NCI-H146 treated with DMSO at 0.1 percent for 48 hours (cell line): ENCODE measurements around the gene A3GALT2.
A peak's percentile ranks its signal among the peaks of the same experiment; 100 is the strongest.

Experiments used
- DNase-seq: peaks from one replicate; lab custom pipeline; 2025; ENCODE audit not compliant: unreplicated experiment; lab: John Stamatoyannopoulos, UW

A3GALT2 gene

DNA sequence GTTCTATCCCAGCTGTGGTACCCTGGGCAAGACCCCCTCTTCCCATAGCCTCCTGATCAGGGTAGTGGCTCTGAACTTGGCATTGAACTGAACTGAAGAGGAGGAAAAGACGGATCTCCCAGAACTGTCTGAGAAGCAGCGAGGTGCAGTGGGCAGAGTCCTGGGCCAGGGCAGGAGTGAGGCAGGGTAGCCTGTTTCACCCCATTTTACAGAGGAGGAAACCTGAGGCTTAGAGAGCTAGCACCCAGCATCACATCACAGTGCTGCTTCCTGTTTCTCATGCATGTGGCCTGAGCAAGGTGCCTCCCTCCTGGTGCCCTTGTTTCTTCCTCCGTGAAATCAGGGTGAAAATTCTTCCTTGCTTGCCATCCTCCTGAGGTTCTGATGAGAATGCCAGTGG is 47.5 kb downstream of the A3GALT2 start:
- DNase-seq = no peak

DNA sequence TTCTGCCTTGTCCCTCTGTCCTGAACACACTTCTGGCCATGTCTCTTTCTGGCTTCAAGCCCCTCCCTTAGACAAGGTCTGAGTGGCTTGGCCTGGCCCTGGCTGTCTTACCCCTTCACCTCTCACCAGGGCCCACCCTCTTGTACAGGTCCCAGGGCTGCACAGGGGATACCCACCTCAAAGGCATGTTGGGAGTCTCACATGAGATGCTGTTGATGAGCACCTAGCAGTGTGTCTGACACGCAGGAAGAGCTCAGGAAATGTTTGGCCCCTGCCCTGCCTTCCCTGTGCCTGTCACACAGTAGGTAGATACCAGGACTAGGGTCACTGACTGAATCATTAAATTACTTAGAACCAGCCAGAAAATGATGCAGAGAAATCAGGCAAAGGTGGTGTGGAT is 48.0 kb downstream of the A3GALT2 start:
- DNase-seq = no peak

DNA sequence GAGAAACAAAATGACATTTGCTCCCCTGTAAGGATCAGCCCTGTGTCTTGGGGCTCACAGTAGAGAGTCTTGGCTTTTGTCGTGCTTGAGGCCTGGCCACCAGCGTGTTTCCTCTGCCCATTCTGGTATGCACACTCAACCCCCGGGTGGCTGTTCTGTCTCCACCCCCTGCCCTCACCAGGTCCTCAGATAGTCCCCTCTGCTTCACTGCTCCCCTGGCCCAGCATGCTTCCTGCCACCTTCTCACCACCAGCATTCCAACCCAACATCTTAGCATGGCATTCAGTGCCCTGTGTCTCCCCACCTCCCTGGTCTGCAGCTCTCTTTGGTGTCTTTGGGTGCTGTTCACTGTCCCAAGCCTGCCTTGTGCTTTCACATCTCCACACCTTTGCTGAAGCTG is 48.4 kb downstream of the A3GALT2 start:
- DNase-seq = no peak

DNA sequence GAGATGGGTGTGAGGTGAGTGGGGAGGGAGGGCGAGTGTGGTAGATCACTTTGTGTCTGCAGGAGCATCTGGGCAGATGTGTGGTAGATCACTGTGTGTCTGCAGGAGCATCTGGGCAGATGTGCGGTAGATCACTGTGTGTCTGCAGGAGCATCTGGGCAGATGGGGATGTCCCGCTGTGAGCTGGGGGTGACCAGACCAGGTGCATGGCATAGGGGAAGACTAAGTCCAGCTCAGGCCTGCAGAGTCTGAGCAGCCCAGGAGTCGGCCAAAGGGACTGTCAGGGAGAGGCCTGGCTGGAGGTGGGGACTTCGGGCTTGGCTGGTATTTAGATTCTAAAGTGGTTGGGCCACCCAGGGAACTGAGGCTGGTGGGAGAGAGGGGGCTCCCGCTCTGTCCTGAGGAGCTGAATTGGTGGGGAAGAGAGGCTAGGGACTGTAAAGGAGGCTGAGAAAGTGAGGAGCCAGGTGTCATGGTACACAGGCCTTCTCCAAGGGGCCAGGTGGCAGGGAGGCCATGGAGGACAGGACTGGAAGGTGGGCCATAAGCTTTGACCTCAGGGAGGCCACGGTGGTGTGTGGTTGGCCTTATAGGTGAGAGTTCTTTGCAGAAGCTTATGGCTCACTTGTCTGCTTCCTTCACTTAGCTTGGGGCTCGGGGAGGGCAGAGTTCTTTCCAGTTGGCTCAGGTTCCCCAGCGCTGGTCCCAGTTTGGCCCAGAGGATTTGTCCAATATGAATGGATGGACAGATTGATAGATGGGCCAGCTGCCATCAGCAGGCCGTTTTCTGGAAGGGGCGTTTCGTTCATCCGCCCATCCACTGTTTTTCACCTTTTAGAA is 49.0 kb downstream of the A3GALT2 start:
- no peak for DNase-seq

- no peak for DNase-seq
Observed at GRCh38 chr1:33270808-33271465, 50.0 kb downstream of the A3GALT2 start.

- no peak for DNase-seq
Observed at GRCh38 chr1:33270379-33270778, 50.5 kb downstream of the A3GALT2 start.

- DNase-seq = no peak
Observed at GRCh38 chr1:33269621-33270020, 51.3 kb downstream of the A3GALT2 start.

DNA sequence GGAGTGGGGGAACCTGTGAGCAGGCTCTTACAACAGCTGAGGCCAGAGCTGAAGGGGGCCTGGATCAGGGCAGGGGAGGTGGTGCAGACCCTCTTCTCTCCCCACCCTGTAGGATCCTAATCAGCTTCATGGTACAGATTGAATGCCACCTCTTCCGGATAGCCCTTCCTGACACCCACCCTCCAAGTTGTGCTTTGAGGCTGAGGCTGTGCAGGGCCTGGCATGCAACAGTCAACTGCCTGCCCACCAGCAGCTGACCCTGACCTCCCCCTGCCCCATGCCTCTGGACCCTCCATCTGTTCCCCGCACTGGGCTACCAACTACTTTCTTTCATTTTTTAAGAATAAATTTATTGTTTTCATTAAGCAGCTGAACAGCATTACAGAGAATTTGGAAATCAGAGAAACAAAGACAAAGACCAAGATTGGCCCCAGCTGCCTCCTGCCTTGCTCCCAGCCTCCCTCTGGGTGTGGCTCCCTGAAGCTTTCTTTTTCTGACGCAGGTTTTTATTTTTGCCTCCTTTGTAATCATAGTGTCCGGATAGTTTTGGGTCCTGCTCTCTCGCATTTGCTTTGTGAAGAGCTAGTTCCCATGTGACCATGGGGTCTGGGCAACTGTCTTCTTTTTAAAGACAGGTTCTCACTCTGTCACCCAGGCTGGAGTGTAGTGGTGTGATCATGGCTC is 51.8 kb downstream of the A3GALT2 start:
- DNase-seq = no peak

- DNase-seq = no peak
Observed at GRCh38 chr1:33268457-33268856, 52.4 kb downstream of the A3GALT2 start.

- DNase-seq = no peak
Observed at GRCh38 chr1:33267468-33268205, 53.3 kb downstream of the A3GALT2 start.

GRCh38 chr1:33266766-33267165 is 54.1 kb downstream of the A3GALT2 start:
- DNase-seq = no peak

GRCh38 chr1:33265780-33266605 is 54.9 kb downstream of the A3GALT2 start:
- no peak for DNase-seq

GRCh38 chr1:33263890-33264504 is 56.9 kb downstream of the A3GALT2 start:
- DNase-seq = no peak

GRCh38 chr1:33261344-33261743 is 59.6 kb downstream of the A3GALT2 start:
- no peak for DNase-seq

GRCh38 chr1:33260439-33260838 is 60.5 kb downstream of the A3GALT2 start:
- peak; percentile 47 for DNase-seq

DNA sequence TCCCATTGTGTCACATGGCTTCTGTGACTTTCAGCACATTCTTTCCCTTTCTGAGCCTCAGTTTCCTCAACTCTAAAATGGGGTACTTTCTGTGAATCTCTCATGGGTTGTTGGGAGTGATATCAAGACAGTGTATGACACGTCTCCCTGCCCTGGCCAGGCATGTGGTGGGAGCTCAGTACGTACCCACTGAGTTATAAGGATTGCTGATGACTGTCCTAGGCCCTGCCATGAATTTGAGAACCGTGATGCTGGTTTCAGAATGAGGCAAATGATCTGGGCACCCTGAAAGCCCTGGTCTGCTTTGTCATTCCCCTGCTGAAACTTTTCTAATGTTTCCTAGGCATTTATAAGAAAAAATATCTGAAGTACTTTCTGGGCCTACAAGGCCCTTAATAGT is 61.0 kb downstream of the A3GALT2 start:
- DNase-seq = no peak

DNA sequence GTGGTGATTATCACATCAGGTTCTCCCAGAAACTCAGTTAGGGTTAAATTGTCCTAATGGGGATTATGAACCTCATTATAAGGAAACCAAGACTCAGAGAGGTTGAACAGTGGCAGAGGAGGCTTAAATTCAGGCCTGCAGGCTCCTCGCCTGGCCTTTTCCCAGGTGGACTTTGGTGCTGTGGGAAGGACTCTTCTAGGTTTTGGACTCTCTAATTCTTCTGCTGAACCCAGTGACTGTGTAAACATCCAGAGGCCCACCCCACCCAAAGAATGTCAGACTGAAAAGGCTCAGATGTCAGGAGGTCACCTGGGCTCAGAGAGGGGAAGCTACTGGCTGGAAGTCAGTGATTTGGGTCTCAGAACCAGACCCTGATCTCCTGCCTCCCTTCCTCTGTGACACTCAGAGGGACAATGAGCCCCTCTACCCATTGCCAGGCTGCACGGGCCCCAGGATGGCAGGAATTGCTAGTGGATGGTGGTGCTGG is 62.1 kb downstream of the A3GALT2 start:
- no peak for DNase-seq

GRCh38 chr1:33257772-33258712 is 62.9 kb downstream of the A3GALT2 start:
- DNase-seq = no peak
